Lung (tissue), 12 donors: ENCODE results near the gene APBB2. TPM values are rescaled to one million over a fixed set of nuclear protein-coding genes. Genes with fewer than 3 reads are reported as not detected.

Source experiments
- ATAC-seq: fragments of 200-7000 bp; cut with Tn5 transposase; one replicate; pipeline ENCODE4 v1.9.1; 2020; ENCODE audit warnings: moderate number of reproducible peaks; ENCODE audit not compliant: insufficient read depth, low FRiP score
- DNase-seq, 3 donors: peaks; one replicate each; pipeline ENCODE4 v3.0.0-alpha.2; 2013 to 2017
- H3K27ac ChIP-seq, 2 donors: one replicate each; pipeline ENCODE4 v1.5.1; 2013; ENCODE audit warnings: mild to moderate bottlenecking in 2 of 2, moderate library complexity in 2 of 2, control low read depth in 1 of 2, inconsistent platforms in 1 of 2, low read depth in 1 of 2, low read length in 1 of 2
- H3K27me3 ChIP-seq, 3 donors: one replicate each; pipeline ENCODE4 v1.5.1; 2013; ENCODE audit warnings: low read length in 2 of 3; ENCODE audit not compliant: control insufficient read depth in 3 of 3, insufficient read depth in 3 of 3
- H3K36me3 ChIP-seq, 4 donors: one replicate each; pipeline ENCODE4 v1.5.1; 2013; ENCODE audit warnings: low read length in 4 of 4, mild to moderate bottlenecking in 1 of 4, moderate library complexity in 1 of 4; ENCODE audit not compliant: control insufficient read depth in 4 of 4, insufficient read depth in 4 of 4
- H3K4me1 ChIP-seq, 5 donors: one replicate each; pipeline ENCODE4 v1.5.1; 2013; ENCODE audit warnings: low read length in 5 of 5, mild to moderate bottlenecking in 2 of 5, moderate library complexity in 1 of 5; ENCODE audit not compliant: control insufficient read depth in 5 of 5, insufficient read depth in 5 of 5
- H3K4me3 ChIP-seq: one replicate; pipeline ENCODE4 v1.5.1; 2013; ENCODE audit warnings: mild to moderate bottlenecking, control low read depth, moderate library complexity
- H3K9ac ChIP-seq, 2 donors: one replicate each; pipeline ENCODE4 v1.5.1; 2013; ENCODE audit warnings: low read length in 2 of 2, control low read depth in 1 of 2; ENCODE audit not compliant: insufficient read depth in 1 of 2
- H3K9me3 ChIP-seq, 4 donors: one replicate each; pipeline ENCODE4 v1.5.1; 2013; ENCODE audit warnings: low read length in 3 of 4, mild to moderate bottlenecking in 1 of 4, moderate library complexity in 1 of 4; ENCODE audit not compliant: control insufficient read depth in 4 of 4, insufficient read depth in 3 of 4
- WGBS, 2 donors: extraction: QIAGEN DNeasy Blood & Tissue Kit; methylation state at CpG; one replicate each; pipeline ENCODE4 v1.1.7; 2013; 5-methylcytosine and 5-hydroxymethylcytosine counted together
- polyA plus RNA-seq, 2 donors: library from polyadenylated mRNA; stranded (reverse); fragments of 200-250 nt; gene quantifications; one replicate each; pipeline ENCODE4 v1.2.1, GENCODE V29; 2013
- total RNA-seq, 2 donors: library from RNA; depleted of rRNA in 1 of 2; stranded (reverse); fragments of >200 nt in 1 of 2; gene quantifications; one replicate each; pipeline ENCODE4 v1.2.1, GENCODE V29; 2014 to 2021
- TF ChIP-seq, protein P1 (sequence below): IDR thresholded peaks from 2 replicates; pipeline ENCODE4 v1.5.1; 2012; ENCODE audit warnings: mild to moderate bottlenecking; ENCODE audit errors: control extremely low read depth, extremely low read depth
- donor health status: control.
- donor health status: control.
- donor health status: Bipolar disorder and iron deficiency.
- donor health status: healthy.
- donor health status: DM: yes; HTN: yes; CAD: no.

APBB2 gene
- total and polyA plus RNA-seq, 4 donors = 13.3 to 99.0 (median 40.4) TPM

DNA sequence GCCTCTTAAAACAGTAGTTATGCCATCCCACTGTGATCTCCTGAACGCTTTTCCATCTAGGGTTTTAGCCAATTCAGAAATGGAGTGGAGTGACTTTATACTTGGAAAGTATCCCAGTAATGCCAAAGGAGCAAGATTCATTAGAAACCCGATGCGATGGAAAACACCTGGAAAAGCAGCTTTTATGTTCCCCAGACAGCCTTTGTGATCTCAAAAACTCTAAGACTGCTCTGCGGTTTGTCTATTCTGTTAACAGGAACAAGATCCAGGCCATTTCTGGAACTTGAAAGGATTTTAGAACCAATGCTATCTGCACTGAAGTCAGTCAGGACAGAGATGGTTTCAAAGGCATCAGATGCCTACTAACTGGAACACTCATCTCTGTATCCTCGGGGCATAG is 145.1 kb downstream of the APBB2 start:
- H3K27me3 ChIP-seq = no peaks in the 10 kb centered on the region
- H3K27ac ChIP-seq = no peak overlapping the region
- ATAC-seq (no peak), DNase-seq (peak in 2 of 3 donors; percentile 40 to 48)
- no peak overlapping the region for H3K4me3 ChIP-seq
- 55 to 82% methylated on average over 5 of the region's 5 CpGs for WGBS, 2 donors
- no peak overlapping the region for H3K9ac ChIP-seq
- peaks cover 3 to 14% (median 4%) of the 10 kb centered on the region in 5 donors for H3K4me1 ChIP-seq
- TF ChIP-seq, protein P1, sequence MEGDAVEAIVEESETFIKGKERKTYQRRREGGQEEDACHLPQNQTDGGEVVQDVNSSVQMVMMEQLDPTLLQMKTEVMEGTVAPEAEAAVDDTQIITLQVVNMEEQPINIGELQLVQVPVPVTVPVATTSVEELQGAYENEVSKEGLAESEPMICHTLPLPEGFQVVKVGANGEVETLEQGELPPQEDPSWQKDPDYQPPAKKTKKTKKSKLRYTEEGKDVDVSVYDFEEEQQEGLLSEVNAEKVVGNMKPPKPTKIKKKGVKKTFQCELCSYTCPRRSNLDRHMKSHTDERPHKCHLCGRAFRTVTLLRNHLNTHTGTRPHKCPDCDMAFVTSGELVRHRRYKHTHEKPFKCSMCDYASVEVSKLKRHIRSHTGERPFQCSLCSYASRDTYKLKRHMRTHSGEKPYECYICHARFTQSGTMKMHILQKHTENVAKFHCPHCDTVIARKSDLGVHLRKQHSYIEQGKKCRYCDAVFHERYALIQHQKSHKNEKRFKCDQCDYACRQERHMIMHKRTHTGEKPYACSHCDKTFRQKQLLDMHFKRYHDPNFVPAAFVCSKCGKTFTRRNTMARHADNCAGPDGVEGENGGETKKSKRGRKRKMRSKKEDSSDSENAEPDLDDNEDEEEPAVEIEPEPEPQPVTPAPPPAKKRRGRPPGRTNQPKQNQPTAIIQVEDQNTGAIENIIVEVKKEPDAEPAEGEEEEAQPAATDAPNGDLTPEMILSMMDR = no peak
- peaks cover 0 to 3% (median 0%) of the 10 kb centered on the region in 4 donors for H3K36me3 ChIP-seq
- H3K9me3 ChIP-seq = no peaks in the 10 kb centered on the region

- TF ChIP-seq, protein P1 = no peak
- WGBS, 2 donors = 86 to 89% methylated on average over 5 of the region's 5 CpGs
- H3K27me3 ChIP-seq = no peaks in the 10 kb centered on the region
- no peak overlapping the region for H3K9ac ChIP-seq
- peaks cover 0 to 3% (median under 1%) of the 10 kb centered on the region in 4 donors for H3K36me3 ChIP-seq
- H3K9me3 ChIP-seq = no peaks in the 10 kb centered on the region
- peak in 1 of 3 donors; percentile 24 for DNase-seq
- peaks cover 0 to 14% (median 5%) of the 10 kb centered on the region in 5 donors for H3K4me1 ChIP-seq
- H3K4me3 ChIP-seq = no peak overlapping the region
- no peak for ATAC-seq
- H3K27ac ChIP-seq = no peak overlapping the region
These were observed 147.0 kb downstream of the APBB2 start for GRCh38 chr4:41067369-41067768.

GRCh38 chr4:41066049-41066448 is 148.3 kb downstream of the APBB2 start:
- Histone ChIP-seq H3K4me1 (peaks cover 0 to 14% (median 7%) of the 10 kb centered on the region in 5 donors), H3K27me3 (no peaks in the 10 kb centered on the region), H3K27ac (no peak overlapping the region), H3K9me3 (no peaks in the 10 kb centered on the region), H3K9ac (no peak overlapping the region), H3K4me3 (no peak overlapping the region), H3K36me3 (peaks cover 0 to 3% (median under 1%) of the 10 kb centered on the region in 4 donors)
- no peak for ATAC-seq
- TF ChIP-seq, protein P1 = no peak
- DNase-seq = no peak
- 92% methylated on average over 4 of the region's 4 CpGs for WGBS, 2 donors
